PC-9 (cell line): ENCODE data around the gene RIPK3.
A peak's percentile ranks its signal among the peaks of the same experiment; 100 is the strongest.

Experiments used
- EZH2 ChIP-seq: fragments of 200-600 bp; sonication (generic); IDR thresholded peaks from 2 replicates; pipeline ENCODE4 v1.8.0; 2017; ENCODE audit warnings: antibody characterized with exemption, low read depth
- TF ChIP-seq, protein P1 (sequence below): fragments of 200-600 bp; sonication (generic); conservative IDR thresholded peaks from 2 replicates; pipeline ENCODE4 v1.6.1; 2017; ENCODE audit warnings: mixed run types, antibody characterized with exemption, mild to moderate bottlenecking, moderate library complexity

DNA sequence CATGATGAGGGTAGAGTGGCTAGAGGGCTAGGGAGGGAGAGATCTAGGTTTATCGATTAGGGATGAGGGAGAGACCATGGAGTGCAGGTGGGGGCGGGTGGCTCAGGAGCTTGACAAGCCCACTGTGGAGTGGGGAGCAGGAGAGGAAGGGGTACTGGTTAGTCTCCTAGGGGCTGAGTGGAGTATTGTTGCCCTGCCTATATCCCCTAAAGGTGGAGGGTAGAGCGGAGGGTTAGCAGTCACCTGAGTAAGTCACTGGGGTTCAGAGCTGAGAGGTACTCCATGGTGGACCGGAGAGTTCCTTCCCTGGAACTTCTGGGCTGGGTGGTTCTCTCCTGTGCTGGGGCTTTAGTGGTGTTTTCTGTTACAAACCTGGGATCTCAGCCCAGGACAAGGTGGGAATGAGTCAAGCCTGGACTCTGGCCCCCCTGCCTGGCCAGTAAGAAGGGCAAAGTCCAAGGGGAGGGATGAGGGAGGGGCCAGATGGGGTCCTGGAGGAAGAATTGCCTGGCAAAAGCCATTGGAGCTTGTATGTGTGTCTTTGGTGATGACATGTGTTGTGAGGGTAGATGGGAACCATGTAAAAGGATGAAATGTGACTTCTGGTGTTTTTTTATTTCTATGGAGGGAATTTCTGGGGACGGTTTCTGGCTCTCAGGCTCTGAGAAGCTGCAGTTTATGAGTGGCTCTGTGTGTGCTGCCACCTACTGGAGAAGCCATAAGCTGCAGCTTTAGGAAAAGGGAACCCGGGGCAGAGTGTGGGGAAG lies 32.0 kb downstream of the RIPK3 start, which contains the start of gene CIDEB:
- TF ChIP-seq, protein P1, sequence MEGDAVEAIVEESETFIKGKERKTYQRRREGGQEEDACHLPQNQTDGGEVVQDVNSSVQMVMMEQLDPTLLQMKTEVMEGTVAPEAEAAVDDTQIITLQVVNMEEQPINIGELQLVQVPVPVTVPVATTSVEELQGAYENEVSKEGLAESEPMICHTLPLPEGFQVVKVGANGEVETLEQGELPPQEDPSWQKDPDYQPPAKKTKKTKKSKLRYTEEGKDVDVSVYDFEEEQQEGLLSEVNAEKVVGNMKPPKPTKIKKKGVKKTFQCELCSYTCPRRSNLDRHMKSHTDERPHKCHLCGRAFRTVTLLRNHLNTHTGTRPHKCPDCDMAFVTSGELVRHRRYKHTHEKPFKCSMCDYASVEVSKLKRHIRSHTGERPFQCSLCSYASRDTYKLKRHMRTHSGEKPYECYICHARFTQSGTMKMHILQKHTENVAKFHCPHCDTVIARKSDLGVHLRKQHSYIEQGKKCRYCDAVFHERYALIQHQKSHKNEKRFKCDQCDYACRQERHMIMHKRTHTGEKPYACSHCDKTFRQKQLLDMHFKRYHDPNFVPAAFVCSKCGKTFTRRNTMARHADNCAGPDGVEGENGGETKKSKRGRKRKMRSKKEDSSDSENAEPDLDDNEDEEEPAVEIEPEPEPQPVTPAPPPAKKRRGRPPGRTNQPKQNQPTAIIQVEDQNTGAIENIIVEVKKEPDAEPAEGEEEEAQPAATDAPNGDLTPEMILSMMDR = peak; percentile 80
- no peak for TF ChIP-seq EZH2
